K562 (cell line): ENCODE data around the gene PLCB4.

Source experiments
- CEBPZ ChIP-seq: fragments of 150-350 bp; IDR thresholded peaks from 2 replicates; pipeline ENCODE4 v1.6.1; 2014; ENCODE audit warnings: low read depth, mild to moderate bottlenecking, low read length, borderline replicate concordance
- CHD2 ChIP-seq: IDR thresholded peaks from 2 replicates; pipeline ENCODE4 v1.6.1; 2011; ENCODE audit warnings: low read depth, low read length
- DPF2 ChIP-seq: fragments of 450-650 bp; IDR thresholded peaks from 2 replicates; pipeline ENCODE4 v1.6.1; 2016
- EGR1 ChIP-seq: fragments of 450-650 bp; conservative IDR thresholded peaks from 2 replicates; pipeline ENCODE4 v1.6.1; 2017; ENCODE audit warnings: mild to moderate bottlenecking
- POLR2A ChIP-seq: fragments of 450-650 bp; conservative IDR thresholded peaks from 2 replicates; pipeline ENCODE4 v1.6.1; 2016
- PREB ChIP-seq: sonication (generic); formaldehyde crosslinking; IDR thresholded peaks from 2 replicates; pipeline ENCODE4 v1.8.1; 2023; ENCODE audit warnings: mild to moderate bottlenecking, missing genetic modification reagents
- RB1 ChIP-seq: fragments of 450-650 bp; IDR thresholded peaks from 2 replicates; pipeline ENCODE4 v1.6.1; 2017; ENCODE audit warnings: low read depth, mild to moderate bottlenecking
- REST ChIP-seq, 2 experiments: fragments of 450-650 bp; formaldehyde crosslinking in 1 of 2; IDR thresholded peaks; 2 replicates each; pipeline versions ENCODE4 v1.4.0 to v1.6.1; 2014 to 2020; ENCODE audit warnings: mild to moderate bottlenecking in 2 of 2, borderline replicate concordance in 1 of 2, low read depth in 1 of 2
- TCF3 ChIP-seq: sonication (generic); formaldehyde crosslinking; IDR thresholded peaks from 2 replicates; pipeline ENCODE4 v1.4.0; 2020; ENCODE audit warnings: mild to moderate bottlenecking, missing genetic modification reagents
- TCF7 ChIP-seq: sonication (generic); IDR thresholded peaks from 2 replicates; pipeline ENCODE4 v1.6.1; 2016; ENCODE audit warnings: antibody characterized with exemption, borderline replicate concordance
- ZNF609 ChIP-seq: sonication (generic); formaldehyde crosslinking; IDR thresholded peaks from 2 replicates; pipeline ENCODE4 v1.8.1; 2023; ENCODE audit warnings: missing genetic modification reagents, mild to moderate bottlenecking, borderline replicate concordance

- no peak for TF ChIP-seq ZNF609 (CRISPR knock-in tag)
- TF ChIP-seq POLR2A: no peak
- no peak for TF ChIP-seq DPF2
- TF ChIP-seq CEBPZ: no peak
- TF ChIP-seq EGR1: no peak
- TF ChIP-seq REST (IDR thresholded peaks at IDR 0.05; ENCODE audit: borderline replicate concordance): no peak
- no peak for TF ChIP-seq REST (CRISPR knock-in tag; IDR thresholded peaks at IDR 0.05; ENCODE audit: low read depth)
- no peak for TF ChIP-seq PREB
- no peak for TF ChIP-seq TCF3 (CRISPR knock-in tag)
- no peak for TF ChIP-seq RB1
- no peak for TF ChIP-seq CHD2
- TF ChIP-seq TCF7: no peak
Measured at GRCh38 chr20:9348316-9348715, 279.4 kb downstream of the PLCB4 start.
